Activated CD8-positive, alpha-beta memory T cell treated with anti-CD3 and anti-CD28 coated beads for 48 hours (primary cell): Measurements from ENCODE around the gene KIF2C.
"Not testable (repeated sequence)": the region's sequence is repeated elsewhere in the genome, so short reads cannot be mapped to it uniquely, and the experiment has no call there.

Experiments
- DNase-seq, 3 experiments: peaks; one replicate each; pipeline ENCODE4 v3.0.0-alpha.2; 2020; ENCODE audit warnings: low read depth in 2 of 3, low spot score in 2 of 3

Gene KIF2C

GRCh38 chr1:44792736-44793502, 53.3 kb downstream of the KIF2C start:
- no peak for DNase-seq

DNA sequence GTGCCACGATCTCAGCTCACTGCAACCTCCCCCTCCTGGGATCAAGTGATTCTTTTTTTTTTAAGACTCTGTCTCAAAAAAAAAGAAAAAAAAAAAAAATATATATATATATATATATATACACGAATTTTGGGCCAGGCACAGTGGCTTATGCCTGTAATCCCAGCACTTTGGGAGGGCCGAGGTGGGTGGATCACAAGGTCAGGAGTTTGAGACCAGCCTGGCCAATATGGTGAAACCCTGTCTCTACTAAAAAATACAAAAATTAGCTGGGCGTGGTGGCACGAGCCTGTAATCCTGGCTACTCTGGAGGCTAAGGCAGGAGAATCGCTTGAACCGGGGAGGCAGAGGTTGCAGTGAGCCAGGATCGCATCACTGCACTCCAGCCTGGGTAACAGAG, 58.2 kb downstream of the KIF2C start:
- DNase-seq, result not testable (repeated sequence)

DNA sequence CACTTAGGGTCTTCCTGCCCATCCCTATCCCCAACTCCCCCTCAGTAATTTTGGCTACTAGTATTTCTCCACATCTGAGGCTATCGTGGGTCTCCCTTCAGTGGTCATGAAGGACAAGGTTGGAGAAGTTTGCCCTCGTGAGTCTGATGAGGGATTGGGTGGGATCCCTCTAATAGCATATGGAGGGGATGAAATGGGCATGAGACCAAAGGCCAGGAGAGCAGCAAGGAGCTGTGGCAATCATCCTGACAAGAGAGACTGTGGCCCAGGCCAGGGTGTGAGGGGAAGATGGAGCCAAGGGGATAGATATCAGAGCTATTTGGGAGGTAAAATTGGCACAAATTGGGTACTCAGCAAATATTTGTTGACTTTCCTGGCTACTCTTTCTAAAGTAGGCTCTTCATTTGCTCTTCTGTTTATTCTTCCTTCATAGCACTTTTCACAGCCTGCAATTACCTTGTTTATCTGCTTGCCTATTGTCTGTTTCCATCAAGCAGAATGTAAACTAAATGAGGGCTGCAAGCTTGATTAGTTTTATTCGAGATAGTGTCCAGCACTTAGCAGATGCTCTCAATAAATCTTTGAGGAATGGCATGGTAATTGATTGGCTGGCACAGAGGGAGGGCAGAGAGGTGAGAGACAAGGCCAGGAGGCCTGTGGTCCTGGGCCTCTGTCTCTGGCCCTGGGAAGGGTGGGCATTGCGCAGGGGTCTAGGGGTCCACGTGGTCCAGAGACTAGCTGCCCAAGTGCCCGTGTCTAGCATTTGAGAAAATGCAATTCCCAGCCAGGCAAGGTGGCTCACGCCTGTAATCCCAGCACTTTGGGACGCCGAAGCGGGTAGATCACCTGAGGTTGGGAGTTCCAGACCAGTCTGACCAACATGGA, 59.1 kb downstream of the KIF2C start:
- no peak for DNase-seq

DNA sequence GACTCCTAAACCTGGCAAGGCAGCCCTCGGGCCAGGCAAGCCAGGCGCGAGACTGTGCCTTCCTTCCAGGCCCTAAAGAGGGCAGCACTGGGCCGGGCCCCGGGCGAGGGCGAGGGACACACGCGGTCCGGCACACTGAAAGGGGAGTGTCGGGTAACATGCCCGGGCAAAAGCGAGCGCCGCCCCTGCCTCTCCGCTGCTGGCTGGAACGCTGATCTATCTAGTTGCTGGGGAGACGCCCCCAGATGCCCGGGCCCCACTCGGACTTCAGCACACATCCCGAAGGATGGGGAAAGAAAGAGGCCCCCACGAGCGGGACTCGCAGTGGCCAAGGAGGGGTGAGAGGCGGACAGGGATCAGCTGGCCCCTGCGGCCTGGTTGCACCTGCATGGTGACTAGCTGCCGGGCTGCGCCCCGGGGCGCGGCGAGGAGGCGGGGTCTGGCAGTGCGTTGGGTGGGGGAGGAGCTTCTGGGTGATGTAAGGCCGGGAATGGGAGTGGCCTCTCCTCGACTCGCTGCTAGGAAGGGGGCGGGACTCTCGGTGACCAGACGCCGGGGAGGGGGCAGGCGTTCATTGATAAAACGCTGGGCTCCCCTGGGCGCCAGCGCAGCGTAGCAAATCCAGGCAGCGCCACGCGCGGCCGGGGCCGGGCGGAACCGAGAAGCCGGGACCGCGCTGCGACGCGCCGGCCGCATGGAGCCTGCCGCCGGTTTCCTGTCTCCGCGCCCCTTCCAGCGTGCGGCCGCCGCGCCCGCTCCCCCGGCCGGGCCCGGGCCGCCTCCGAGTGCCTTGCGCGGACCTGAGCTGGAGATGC, 60.3 kb downstream of the KIF2C start, which contains the start of gene PLK3:
TSS of gene PLK3 (plus strand) at position 608 of the 815 bp plus-strand sequence. CDS start at position 695, 87 bp downstream.
- peak; percentile 94 to 96 (median 94) for DNase-seq

GRCh38 chr1:44801491-44802305, 62.1 kb downstream of the KIF2C start:
- no peak for DNase-seq

- no peak for DNase-seq
Observed at GRCh38 chr1:44802306-44803061, 62.8 kb downstream of the KIF2C start.

- DNase-seq, result no peak
Observed at GRCh38 chr1:44803062-44803311, 63.4 kb downstream of the KIF2C start.

DNA sequence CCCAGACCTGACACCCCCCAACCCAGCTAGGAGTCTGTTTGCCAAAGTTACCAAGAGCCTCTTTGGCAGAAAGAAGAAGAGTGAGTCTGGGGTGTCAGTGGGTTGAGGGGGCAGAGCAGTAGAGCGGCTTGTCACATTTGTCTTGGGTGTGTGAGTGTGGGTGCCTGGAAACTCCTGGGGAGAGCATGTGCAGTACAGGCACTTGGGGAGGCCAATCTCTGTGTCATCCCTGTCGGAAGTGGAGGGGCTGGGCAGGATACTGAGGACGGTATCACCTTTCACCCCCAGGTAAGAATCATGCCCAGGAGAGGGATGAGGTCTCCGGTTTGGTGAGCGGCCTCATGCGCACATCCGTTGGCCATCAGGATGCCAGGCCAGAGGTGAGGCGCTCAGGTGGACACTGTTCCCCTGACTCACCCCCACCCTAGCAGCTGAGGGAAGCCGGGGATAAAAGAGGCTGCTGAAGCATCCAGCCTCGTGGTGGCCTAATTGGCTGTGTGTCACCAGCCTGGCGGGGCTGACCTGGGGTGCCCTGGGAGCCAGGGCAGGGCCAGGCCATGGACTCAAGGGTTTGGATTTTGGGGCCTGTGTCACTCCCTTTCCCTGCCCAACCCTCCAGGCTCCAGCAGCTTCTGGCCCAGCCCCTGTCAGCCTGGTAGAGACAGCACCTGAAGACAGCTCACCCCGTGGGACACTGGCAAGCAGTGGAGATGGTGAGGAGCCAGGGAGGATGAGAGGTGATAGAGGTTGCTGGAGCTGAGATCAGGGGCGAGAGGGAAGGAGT, 63.9 kb downstream of the KIF2C start:
- no peak for DNase-seq

- DNase-seq, result no peak
Observed at GRCh38 chr1:44805311-44806024, 65.8 kb downstream of the KIF2C start.

GRCh38 chr1:44806025-44806703, 66.5 kb downstream of the KIF2C start:
- DNase-seq, result no peak

DNA sequence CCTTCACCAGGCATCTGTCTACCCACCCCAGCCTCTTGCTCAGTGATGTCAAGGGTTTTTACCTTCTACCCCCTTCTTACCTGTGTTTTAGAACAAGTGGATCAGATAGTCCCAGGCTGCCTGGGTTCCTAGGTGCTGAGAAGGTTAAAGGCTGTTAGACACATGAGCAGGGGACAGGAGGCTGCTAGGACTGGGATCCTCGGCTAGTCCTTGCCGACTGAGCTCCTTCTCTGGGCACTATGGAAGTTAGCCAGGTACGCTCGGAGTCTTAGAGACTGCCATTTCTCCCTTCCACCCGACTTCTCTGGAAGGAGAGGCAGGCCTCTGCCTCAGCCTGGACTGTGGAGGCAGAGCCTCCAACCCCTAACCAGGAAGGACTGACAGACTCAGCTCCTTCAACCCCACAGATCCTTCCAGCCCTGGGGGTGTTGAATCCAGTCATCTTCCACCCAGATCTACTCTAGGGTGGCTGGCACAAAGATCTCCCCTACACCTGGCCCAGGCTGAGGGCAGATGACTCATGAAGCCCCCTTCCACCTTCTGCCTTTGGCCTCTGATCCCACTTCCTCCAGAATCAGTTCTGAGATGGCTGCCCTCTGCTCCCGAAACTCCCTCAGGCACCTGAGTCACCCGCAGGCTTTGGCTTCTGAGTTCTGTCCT, 67.2 kb downstream of the KIF2C start, which contains the start of gene DYNLT4:
TSS of gene DYNLT4 (minus strand) at position 648 of the 660 bp plus-strand sequence. CDS start 683 bp downstream, outside the sequence.
- DNase-seq, result no peak

GRCh38 chr1:44807364-44808062, 67.9 kb downstream of the KIF2C start:
- DNase-seq, result peak in 2 of 3 experiments; percentile 75 to 80

- peak in 2 of 3 experiments; percentile 50 to 72 for DNase-seq
Observed at GRCh38 chr1:44808063-44808937, 68.7 kb downstream of the KIF2C start, which contains the start of gene BTBD19. Gene BTBD19 (plus strand): TSS chr1:44808523. CDS start chr1:44808821, 298 bp downstream.

DNA sequence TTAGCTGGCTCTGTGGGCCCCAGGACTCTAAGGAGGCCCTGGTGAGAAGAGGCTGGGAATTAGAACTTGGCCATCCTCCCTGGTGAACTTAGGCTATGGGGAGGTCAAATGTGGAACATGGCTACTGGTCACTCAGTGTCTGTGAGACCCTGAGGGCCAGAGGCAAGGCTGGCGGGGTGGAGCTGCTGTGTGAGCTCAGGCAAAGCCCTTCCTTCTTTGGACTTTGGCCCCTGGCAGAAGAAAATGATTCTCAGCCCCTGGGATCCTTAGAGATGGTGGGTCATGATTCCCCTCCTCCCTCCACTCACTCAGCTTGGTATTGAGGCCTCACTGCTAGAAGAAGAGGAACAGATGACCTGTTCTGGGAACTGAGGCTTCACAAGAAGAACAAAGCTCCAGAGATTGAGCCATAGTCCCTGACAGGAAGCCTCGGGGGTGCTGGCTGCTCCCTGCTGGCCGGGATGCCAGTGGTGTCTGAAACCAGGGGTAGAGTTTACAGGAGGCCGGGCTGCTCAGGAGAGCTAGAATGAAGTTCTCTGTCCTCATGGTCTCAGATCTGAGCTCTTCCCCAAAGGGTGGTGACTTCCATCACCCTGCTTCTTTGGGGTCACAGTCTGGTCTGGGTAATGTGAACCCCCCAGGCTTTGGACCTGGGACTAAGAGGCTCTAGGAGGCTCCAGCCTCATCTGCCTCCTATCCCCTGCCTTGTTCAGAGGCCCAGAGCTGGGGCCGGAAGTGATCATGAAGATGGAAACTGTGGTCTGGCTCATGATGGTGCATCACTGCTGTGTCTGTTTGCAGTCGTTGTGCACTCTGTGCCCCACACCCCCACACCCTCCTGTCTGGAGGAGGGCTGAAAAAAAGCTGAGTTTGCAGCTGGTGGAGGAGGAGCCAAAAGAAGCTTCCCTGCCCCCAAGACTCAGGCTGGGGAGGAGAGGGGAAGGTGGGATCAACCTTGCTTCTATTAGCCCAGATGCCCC, 69.6 kb downstream of the KIF2C start:
- DNase-seq, result peak in 1 of 3 experiments; percentile 72
